Gastroesophageal sphincter (tissue), 4 donors: ENCODE data around the gene ATG2A. TPM values are rescaled to one million over a fixed set of nuclear protein-coding genes. Genes with fewer than 3 reads are reported as not detected.

Experiments
- ATAC-seq: fragments of 150-250 bp; one replicate; pipeline ENCODE4 v1.9.1; 2016; ENCODE audit warnings: mild to moderate bottlenecking, moderate library complexity
- H3K27ac ChIP-seq, 4 donors: fragments of 200-600 bp; sonication (generic) in 3 of 4; 1 replicate in 3 of 4; 2 replicates in 1 of 4; pipeline ENCODE4 v1.5.1; 2016 to 2019
- H3K27me3 ChIP-seq: fragments of 200-600 bp; sonication (generic); one replicate; pipeline ENCODE4 v1.5.1; 2019
- H3K36me3 ChIP-seq, 2 donors: fragments of 200-600 bp; sonication (generic); one replicate each; pipeline ENCODE4 v1.5.1; 2019; ENCODE audit warnings: control low read depth in 1 of 2
- H3K4me1 ChIP-seq, 3 donors: fragments of 200-600 bp; sonication (generic); 1 replicate in 2 of 3; 2 replicates in 1 of 3; pipeline ENCODE4 v1.5.1; 2016 to 2019; ENCODE audit warnings: control low read depth in 2 of 3
- H3K4me3 ChIP-seq, 2 donors: fragments of 200-600 bp; sonication (generic); one replicate each; pipeline ENCODE4 v1.5.1; 2019; ENCODE audit warnings: mild to moderate bottlenecking in 1 of 2, moderate library complexity in 1 of 2
- H3K9me3 ChIP-seq, 3 donors: fragments of 200-600 bp; sonication (generic); one replicate each; pipeline ENCODE4 v1.5.1; 2017 to 2019; ENCODE audit warnings: control low read depth in 2 of 3
- CTCF ChIP-seq, 4 experiments: fragments of 200-600 bp in 2 of 4; fragments of 450-650 bp in 2 of 4; sonication (generic) in 1 of 4; IDR thresholded peaks; one replicate each; pipeline ENCODE4 v1.5.1; 2017 to 2019; ENCODE audit warnings: antibody characterized with exemption in 4 of 4, mild to moderate bottlenecking in 2 of 4, moderate library complexity in 2 of 4
- EP300 ChIP-seq: sonication (generic); formaldehyde crosslinking; IDR thresholded peaks from one replicate; pipeline ENCODE4 v1.6.1; 2017; ENCODE audit warnings: antibody characterized with exemption, mild to moderate bottlenecking
- POLR2A ChIP-seq, 2 donors: fragments of 450-650 bp; IDR thresholded peaks; one replicate each; pipeline ENCODE4 v1.6.1; 2017; ENCODE audit warnings: antibody characterized with exemption in 2 of 2, mild to moderate bottlenecking in 2 of 2, moderate library complexity in 1 of 2
- POLR2AphosphoS5 ChIP-seq: sonication (generic); formaldehyde crosslinking; IDR thresholded peaks from one replicate; pipeline ENCODE4 v1.6.1; 2017; ENCODE audit warnings: antibody characterized with exemption
- WGBS, 2 donors: methylation state at CpG; one replicate each; pipeline ENCODE4 v1.1.5; 2018; ENCODE audit warnings: low coverage in 1 of 2; 5-methylcytosine and 5-hydroxymethylcytosine counted together
- total RNA-seq, 4 donors: library from RNA; depleted of rRNA; stranded (reverse); fragments of >200 nt; gene quantifications; one replicate each; pipeline ENCODE4 v1.1.0, GENCODE V29; 2016

The ATG2A gene
- total RNA-seq, 4 donors from 2014 or later: 18.8 to 27.2 (median 26.3) TPM

GRCh38 chr11:64874308-64875240 lies 42.4 kb downstream of the ATG2A start:
- Histone ChIP-seq H3K36me3 (peaks cover 0 to 33% of the 10 kb centered on the region in 2 donors), H3K27me3 (no peaks in the 10 kb centered on the region), H3K4me3 (peak overlapping the region in 1 of 2 donors; percentile 92), H3K9me3 (no peaks in the 10 kb centered on the region), H3K27ac (peak overlapping the region; percentile 57 to 97 (median 97)), H3K4me1 (peaks cover 4 to 90% (median 64%) of the 10 kb centered on the region in 3 donors)
- no peak for TF ChIP-seq EP300
- TF ChIP-seq CTCF (IDR thresholded peaks at IDR 0.05): no peak
- TF ChIP-seq POLR2AphosphoS5: peak; percentile 44
- WGBS, 2 donors: 59% methylated on average over 13 of the region's 29 CpGs; no CpG with 5 or more reads in 1 of the 2 donors
- no peak for ATAC-seq

- WGBS, 2 donors: 41 to 66% methylated on average over 2 to 6 of the region's 8 CpGs
- H3K4me1 ChIP-seq: peaks cover 5 to 99% (median 75%) of the 10 kb centered on the region in 3 donors
- H3K36me3 ChIP-seq: peaks cover 0 to 33% of the 10 kb centered on the region in 2 donors
- peak overlapping the region; percentile 6 to 98 (median 97) for H3K27ac ChIP-seq
- TF ChIP-seq EP300 (no peak), CTCF (IDR thresholded peaks at IDR 0.05) (no peak), POLR2AphosphoS5 (no peak), POLR2A (IDR thresholded peaks at IDR 0.05) (no peak)
- no peaks in the 10 kb centered on the region for H3K9me3 ChIP-seq
- no peak overlapping the region for H3K4me3 ChIP-seq
- no peak for ATAC-seq
- H3K27me3 ChIP-seq: no peaks in the 10 kb centered on the region
These were observed 44.1 kb downstream of the ATG2A start for GRCh38 chr11:64872790-64873488.

- Histone ChIP-seq H3K36me3 (peaks cover 0 to 33% of the 10 kb centered on the region in 2 donors), H3K4me1 (peaks cover 5 to 100% (median 75%) of the 10 kb centered on the region in 3 donors), H3K9me3 (no peaks in the 10 kb centered on the region), H3K27ac (peak overlapping the region; percentile 60 to 98 (median 97)), H3K4me3 (no peak overlapping the region), H3K27me3 (no peaks in the 10 kb centered on the region)
- WGBS, 2 donors: 37 to 41% methylated on average over 2 to 3 of the region's 3 CpGs
- ATAC-seq: no peak
- TF ChIP-seq CTCF (IDR thresholded peaks at IDR 0.05): no peak
- no peak for TF ChIP-seq POLR2AphosphoS5
- TF ChIP-seq POLR2A (IDR thresholded peaks at IDR 0.05): no peak
- TF ChIP-seq EP300: no peak
These were observed 45.5 kb downstream of the ATG2A start for GRCh38 chr11:64871492-64871891.

GRCh38 chr11:64870893-64871466 lies 46.0 kb downstream of the ATG2A start:
- WGBS, 2 donors: 23 to 31% methylated on average over 14 of the region's 20 CpGs
- Histone ChIP-seq H3K27ac (peak overlapping the region; percentile 60 to 98 (median 97)), H3K36me3 (peaks cover 0 to 33% of the 10 kb centered on the region in 2 donors), H3K4me1 (peaks cover 5 to 100% (median 74%) of the 10 kb centered on the region in 3 donors), H3K27me3 (no peaks in the 10 kb centered on the region), H3K9me3 (no peaks in the 10 kb centered on the region), H3K4me3 (peak overlapping the region in 1 of 2 donors; percentile 28)
- peak; percentile 23 for ATAC-seq
- TF ChIP-seq CTCF (IDR thresholded peaks at IDR 0.05) (no peak), POLR2A (IDR thresholded peaks at IDR 0.05) (no peak), EP300 (no peak)
